ENCODE data around the gene PIGO. TPM values are rescaled to one million over a fixed set of nuclear protein-coding genes. Genes with fewer than 3 reads are reported as not detected.

Gene PIGO
- total and polyA plus RNA-seq, 2 of the 8 experiments (the other 6 are each of a cell fraction or from before 2014, with no cell fraction given), result 20.5 to 31.3 TPM

DNA sequence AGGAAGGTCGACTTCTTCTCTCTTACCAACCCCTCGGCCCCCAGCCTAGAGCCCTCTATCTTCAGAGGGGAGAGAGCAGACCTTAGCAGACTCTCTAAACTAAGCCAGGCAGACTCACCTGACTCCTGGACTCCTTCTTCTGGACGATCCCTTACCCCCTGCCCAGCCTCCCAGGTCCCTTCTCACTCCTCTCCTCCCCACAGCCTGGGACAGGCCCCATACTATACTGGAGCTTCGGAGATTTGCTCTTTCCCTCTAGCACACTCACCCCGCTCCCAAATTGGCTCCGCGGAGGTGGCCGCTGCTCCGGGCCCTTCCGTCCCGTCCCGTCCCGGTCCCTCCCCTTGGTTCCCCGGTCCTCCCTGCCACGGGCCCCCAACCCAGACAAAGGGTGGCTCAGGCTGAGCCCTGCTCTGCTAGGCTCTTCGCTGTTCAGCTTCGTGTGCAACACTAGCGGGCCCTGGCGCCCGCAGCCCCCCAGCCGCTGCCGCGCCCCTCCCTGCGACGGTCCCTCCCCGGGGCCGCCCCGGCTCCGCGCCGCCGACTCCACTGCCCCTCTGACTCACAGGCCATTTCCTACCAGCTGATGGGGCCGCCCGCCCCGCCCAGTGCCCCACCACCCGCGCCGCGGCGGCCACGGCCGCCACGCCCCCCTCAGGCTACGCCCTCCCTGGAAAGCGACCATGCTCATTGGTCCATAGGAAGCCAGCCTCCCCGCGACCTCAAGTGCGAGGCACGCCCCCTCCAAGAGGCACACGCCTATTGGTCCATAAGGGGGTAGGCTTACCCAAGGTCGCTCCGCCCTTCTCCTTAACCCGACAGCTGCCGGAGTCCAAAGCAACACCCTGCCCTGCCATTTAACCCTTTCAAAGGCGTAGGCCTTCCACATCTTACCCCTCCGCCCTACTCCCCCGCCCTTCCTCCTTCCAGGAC, 14.9 kb upstream of the PIGO start:
- no peak overlapping the region for H4K91ac ChIP-seq (replicated peaks; ENCODE audit: insufficient read length, low read length)
- peak overlapping the region; percentile 64 to 93 for H3K4me2 ChIP-seq (ENCODE audit: insufficient read depth in 1 of 2, low read depth in 2 of 2, low read length in 2 of 2)
- peak overlapping the region; percentile 53 to 87 (median 79) for H3K4me3 ChIP-seq (ENCODE audit: extremely low read depth in 1 of 4, insufficient read depth in 2 of 4, low read depth in 3 of 4, low read length in 4 of 4)
- FAIRE-seq (peak; percentile 87), DNase-seq (ENCODE audit: low read depth in 1 of 2, low spot score in 2 of 2) (peak; percentile 89 to 98)
- H3K36me3 ChIP-seq (ENCODE audit: control insufficient read depth in 2 of 4, insufficient read depth in 4 of 4, low read length in 3 of 4), result peaks cover 0 to 2% (median 0%) of the 10 kb centered on the region in 4 experiments; a peak in 2 of 8 replicates
- H2AK5ac ChIP-seq (ENCODE audit: low read depth, low read length), result 0 out of 2 replicates have a peak overlapping the region, but pooled peaks have one; percentile 24
- H3K27me3 ChIP-seq (replicated peaks in 1 of 4; ENCODE audit: control insufficient read depth in 3 of 4, extremely low read depth in 1 of 4, insufficient read depth in 3 of 4, low read length in 3 of 4), result no peaks in the 10 kb centered on the region
- H3K79me1 ChIP-seq (ENCODE audit: low read depth, low read length), result no peaks in the 10 kb centered on the region
- H2BK5ac ChIP-seq (ENCODE audit: low read depth, low read length), result no peak overlapping the region; the same call in 1 of the 2 replicates
- H4K20me1 ChIP-seq (replicated peaks in 1 of 2; ENCODE audit: control insufficient read depth in 1 of 2, insufficient read depth in 2 of 2, low read length in 2 of 2), result peaks cover 4 to 5% of the 10 kb centered on the region in 2 experiments
- H4K5ac ChIP-seq (ENCODE audit: insufficient read length, low read depth, low read length), result no peak overlapping the region
- H3K4ac ChIP-seq (replicated peaks; ENCODE audit: insufficient read length, low read depth, low read length), result no peak overlapping the region
- no peak overlapping the region for H3K27ac ChIP-seq (ENCODE audit: low read depth, low read length)
- H4K8ac ChIP-seq (ENCODE audit: extremely low read depth, insufficient read depth, low read length), result no peak overlapping the region
- no peak overlapping the region for H2BK20ac ChIP-seq (ENCODE audit: low read length)
- H2BK15ac ChIP-seq (ENCODE audit: low read length), result no peak overlapping the region
- peaks cover 4 to 21% (median 10%) of the 10 kb centered on the region in 4 experiments; a peak in 6 of 7 replicates for H3K4me1 ChIP-seq (replicated peaks in 1 of 4; ENCODE audit: control insufficient read depth in 3 of 4, insufficient read depth in 4 of 4, low read length in 3 of 4)
- H3K23me2 ChIP-seq (ENCODE audit: low read depth, low read length), result peaks cover 18% of the 10 kb centered on the region; the same call in 1 of the 2 replicates
- H2BK12ac ChIP-seq (ENCODE audit: low read depth, low read length), result no peak overlapping the region
- no peak overlapping the region for H2BK120ac ChIP-seq (replicated peaks; ENCODE audit: low read depth, low read length)
- no peak overlapping the region for H2AFZ ChIP-seq (ENCODE audit: low read length)
- H3K9me3 ChIP-seq (ENCODE audit: insufficient read depth in 2 of 2, low read depth in 1 of 2, low read length in 1 of 2), result no peaks in the 10 kb centered on the region
- no peak overlapping the region for H3K56ac ChIP-seq (replicated peaks; ENCODE audit: insufficient read length, low read depth, low read length)
- ChIA-PET POLR2A (ENCODE audit: partially characterized antibody) (interaction anchor here (0.7 to 10.3 kb wide), 6 partner anchors 11 to 122 kb away, joined by 3 to 151 read pairs (median 4); partner anchors contain the start of genes DNAJB5, FANCG, PIGO and STOML2), CTCF (ENCODE audit: partially characterized antibody) (interaction anchor here (0.6 to 1.5 kb wide), 4 partner anchors 8 to 138 kb away, joined by 3 to 5 read pairs (median 4); no protein-coding TSS in a partner anchor)
- no peak overlapping the region; the same call in 1 of the 2 replicates for H3K18ac ChIP-seq (ENCODE audit: extremely low read depth, low read length)
- H3K9ac ChIP-seq (replicated peaks in 1 of 4; ENCODE audit: extremely low read depth in 1 of 4, low read depth in 3 of 4, low read length in 3 of 4), result peak overlapping the region in 3 of 4 experiments; percentile 16 to 36 (median 29); a peak in 3 of 7 replicates
- H3K23ac ChIP-seq (ENCODE audit: insufficient read length), result no peak overlapping the region
- H3K14ac ChIP-seq (ENCODE audit: insufficient read length), result no peak overlapping the region
- WGBS, 2 experiments (ENCODE audit: extremely low coverage in 1 of 2, insufficient coverage in 1 of 2, insufficient read length in 1 of 2, insufficient replicate concordance in 2 of 2, low coverage in 1 of 2, low lambda C conversion rate in 2 of 2, missing lambda C conversion rate in 1 of 2), result 7% methylated on average over 22 of the region's 57 CpGs; no CpG with 5 or more reads in 1 of the 2 experiments
- no peaks in the 10 kb centered on the region; a peak in 1 of 4 replicates for H3K79me2 ChIP-seq (ENCODE audit: control insufficient read depth in 1 of 2, insufficient read depth in 2 of 2, low read length in 2 of 2)
- TF ChIP-seq TAF1 (IDR thresholded peaks at IDR 0.05; ENCODE audit: low read depth, low read length) (0 out of 2 replicates have a peak, but pooled peaks have one; percentile 40), USF2 (IDR thresholded peaks at IDR 0.05; ENCODE audit: low read length) (no peak), BACH1 (IDR thresholded peaks at IDR 0.05; ENCODE audit: low read length) (no peak), CHD2 (IDR thresholded peaks at IDR 0.05; ENCODE audit: low read length) (no peak), ASH2L (IDR thresholded peaks at IDR 0.05; ENCODE audit: low read length) (no peak), SIRT6 (IDR thresholded peaks at IDR 0.05; ENCODE audit: low read length) (no peak), CBX8 (IDR thresholded peaks at IDR 0.05; ENCODE audit: borderline replicate concordance, low read depth, low read length) (no peak), HDAC6 (IDR thresholded peaks at IDR 0.05; ENCODE audit: low read depth, low read length) (no peak), POLR2A (IDR thresholded peaks at IDR 0.05; ENCODE audit: control extremely low read depth in 1 of 2, low read depth in 2 of 2, low read length in 2 of 2) (0 out of 3 replicates have a peak, but pooled peaks of 1 of the 2 experiments have one; percentile 21)
- TF ChIP-seq, protein P1, sequence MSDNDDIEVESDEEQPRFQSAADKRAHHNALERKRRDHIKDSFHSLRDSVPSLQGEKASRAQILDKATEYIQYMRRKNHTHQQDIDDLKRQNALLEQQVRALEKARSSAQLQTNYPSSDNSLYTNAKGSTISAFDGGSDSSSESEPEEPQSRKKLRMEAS (IDR thresholded peaks at IDR 0.05), result no peak
